Stimulated activated CD4-positive, alpha-beta T cell treated with anti-CD3 and anti-CD28 coated beads, Interleukin-4, amount 100 ng/mL, for 24 hours (primary cell): ENCODE results near the gene EPHA4.

ENCODE experiments used
- DNase-seq: peaks from one replicate; pipeline ENCODE4 v3.0.0-alpha.2; 2020

Gene EPHA4

GRCh38 chr2:221465776-221466175 lies 106.3 kb downstream of the EPHA4 start:
- DNase-seq: peak; percentile 4

- DNase-seq: no peak
Observed at GRCh38 chr2:221464971-221465370, 107.1 kb downstream of the EPHA4 start.

- no peak for DNase-seq
Observed at GRCh38 chr2:221463241-221463896, 108.7 kb downstream of the EPHA4 start.

GRCh38 chr2:221461901-221462300 lies 110.2 kb downstream of the EPHA4 start:
- DNase-seq: no peak

GRCh38 chr2:221460136-221460535 lies 112.0 kb downstream of the EPHA4 start:
- DNase-seq: no peak

- DNase-seq: no peak
Observed at GRCh38 chr2:221458578-221458977, 113.5 kb downstream of the EPHA4 start.

GRCh38 chr2:221455214-221455613 lies 116.9 kb downstream of the EPHA4 start:
- DNase-seq: no peak

- DNase-seq: no peak
Observed at GRCh38 chr2:221454459-221455105, 117.5 kb downstream of the EPHA4 start.

- no peak for DNase-seq
Observed at GRCh38 chr2:221451862-221452788, 120.0 kb downstream of the EPHA4 start.

- no peak for DNase-seq
Observed at GRCh38 chr2:221450280-221450679, 121.8 kb downstream of the EPHA4 start.

GRCh38 chr2:221449406-221449805 lies 122.7 kb downstream of the EPHA4 start:
- no peak for DNase-seq

- DNase-seq: no peak
Observed at GRCh38 chr2:221448844-221449390, 123.2 kb downstream of the EPHA4 start.

GRCh38 chr2:221448057-221448843 lies 123.9 kb downstream of the EPHA4 start:
- DNase-seq: no peak

GRCh38 chr2:221447310-221447709 lies 124.8 kb downstream of the EPHA4 start:
- DNase-seq: no peak

GRCh38 chr2:221446140-221446539 lies 126.0 kb downstream of the EPHA4 start:
- no peak for DNase-seq

- DNase-seq: peak; percentile 10
Observed at GRCh38 chr2:221444106-221444505, 128.0 kb downstream of the EPHA4 start.

GRCh38 chr2:221443645-221444044 lies 128.5 kb downstream of the EPHA4 start:
- DNase-seq: no peak

GRCh38 chr2:221442128-221442527 lies 130.0 kb downstream of the EPHA4 start:
- no peak for DNase-seq

GRCh38 chr2:221439761-221440479 lies 132.2 kb downstream of the EPHA4 start:
- DNase-seq: no peak

GRCh38 chr2:221437056-221437455 lies 135.0 kb downstream of the EPHA4 start:
- no peak for DNase-seq

- no peak for DNase-seq
Observed at GRCh38 chr2:221435171-221435570, 136.9 kb downstream of the EPHA4 start.

- no peak for DNase-seq
Observed at GRCh38 chr2:221434142-221434541, 138.0 kb downstream of the EPHA4 start.
